ENCODE results near the gene GATA2.

The GATA2 gene

DNA sequence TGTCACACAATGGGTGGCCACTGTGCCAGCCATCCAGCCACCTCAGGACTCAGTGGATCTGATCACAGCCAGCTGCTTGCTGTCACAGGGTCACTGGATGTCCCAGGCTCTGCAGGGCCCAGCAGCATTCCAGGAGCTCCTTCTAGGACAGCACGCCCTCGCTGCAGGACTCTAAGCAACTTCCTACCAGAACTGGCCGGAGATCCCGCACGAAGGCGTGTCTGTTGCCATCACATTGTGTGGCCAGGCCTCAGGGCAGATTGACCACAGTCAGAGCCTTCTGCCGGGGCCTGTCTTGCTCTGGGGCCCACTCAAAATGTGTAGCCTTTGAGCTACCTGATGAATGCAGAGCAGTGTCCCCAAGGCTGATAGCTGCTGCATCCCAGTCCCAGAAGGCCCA lies 50.9 kb downstream of the GATA2 start:
- DNase-seq (ENCODE audit: low spot score) = no peak
- TF ChIP-seq, protein P1, sequence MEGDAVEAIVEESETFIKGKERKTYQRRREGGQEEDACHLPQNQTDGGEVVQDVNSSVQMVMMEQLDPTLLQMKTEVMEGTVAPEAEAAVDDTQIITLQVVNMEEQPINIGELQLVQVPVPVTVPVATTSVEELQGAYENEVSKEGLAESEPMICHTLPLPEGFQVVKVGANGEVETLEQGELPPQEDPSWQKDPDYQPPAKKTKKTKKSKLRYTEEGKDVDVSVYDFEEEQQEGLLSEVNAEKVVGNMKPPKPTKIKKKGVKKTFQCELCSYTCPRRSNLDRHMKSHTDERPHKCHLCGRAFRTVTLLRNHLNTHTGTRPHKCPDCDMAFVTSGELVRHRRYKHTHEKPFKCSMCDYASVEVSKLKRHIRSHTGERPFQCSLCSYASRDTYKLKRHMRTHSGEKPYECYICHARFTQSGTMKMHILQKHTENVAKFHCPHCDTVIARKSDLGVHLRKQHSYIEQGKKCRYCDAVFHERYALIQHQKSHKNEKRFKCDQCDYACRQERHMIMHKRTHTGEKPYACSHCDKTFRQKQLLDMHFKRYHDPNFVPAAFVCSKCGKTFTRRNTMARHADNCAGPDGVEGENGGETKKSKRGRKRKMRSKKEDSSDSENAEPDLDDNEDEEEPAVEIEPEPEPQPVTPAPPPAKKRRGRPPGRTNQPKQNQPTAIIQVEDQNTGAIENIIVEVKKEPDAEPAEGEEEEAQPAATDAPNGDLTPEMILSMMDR (IDR thresholded peaks at IDR 0.05; ENCODE audit: extremely low read depth, insufficient read depth, missing control alignments) = no peak
- in situ Hi-C loops (cut with MboI; ENCODE audit: low pct_unique_long_range_greater_than_20kb, low sequenced_read_pairs, unreplicated experiment) = no loop called here

DNA sequence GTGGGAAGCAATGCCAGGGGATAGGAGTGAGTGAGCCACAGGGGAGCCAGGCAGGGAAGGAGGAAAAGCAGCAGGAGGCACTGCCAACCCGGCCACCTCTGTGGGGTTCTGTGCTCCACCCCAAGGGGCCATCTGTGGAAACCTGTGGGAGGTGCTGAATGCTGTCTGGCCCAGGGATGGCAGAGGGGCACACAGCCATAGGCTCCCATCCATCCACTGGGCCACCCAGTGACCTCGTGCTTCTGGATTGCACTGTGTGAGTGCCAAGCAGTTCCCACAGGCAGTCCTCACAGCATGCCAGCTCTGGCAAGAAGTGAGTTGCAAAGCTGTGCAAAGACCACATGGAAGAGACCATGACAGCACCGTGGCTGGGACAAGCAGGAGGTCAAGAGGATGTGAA lies 53.8 kb downstream of the GATA2 start:
- in situ Hi-C loops (cut with MboI; ENCODE audit: low pct_unique_long_range_greater_than_20kb, low sequenced_read_pairs, unreplicated experiment) = no loop called here
- TF ChIP-seq, protein P1 (IDR thresholded peaks at IDR 0.05; ENCODE audit: extremely low read depth, insufficient read depth, missing control alignments) = no peak

DNA sequence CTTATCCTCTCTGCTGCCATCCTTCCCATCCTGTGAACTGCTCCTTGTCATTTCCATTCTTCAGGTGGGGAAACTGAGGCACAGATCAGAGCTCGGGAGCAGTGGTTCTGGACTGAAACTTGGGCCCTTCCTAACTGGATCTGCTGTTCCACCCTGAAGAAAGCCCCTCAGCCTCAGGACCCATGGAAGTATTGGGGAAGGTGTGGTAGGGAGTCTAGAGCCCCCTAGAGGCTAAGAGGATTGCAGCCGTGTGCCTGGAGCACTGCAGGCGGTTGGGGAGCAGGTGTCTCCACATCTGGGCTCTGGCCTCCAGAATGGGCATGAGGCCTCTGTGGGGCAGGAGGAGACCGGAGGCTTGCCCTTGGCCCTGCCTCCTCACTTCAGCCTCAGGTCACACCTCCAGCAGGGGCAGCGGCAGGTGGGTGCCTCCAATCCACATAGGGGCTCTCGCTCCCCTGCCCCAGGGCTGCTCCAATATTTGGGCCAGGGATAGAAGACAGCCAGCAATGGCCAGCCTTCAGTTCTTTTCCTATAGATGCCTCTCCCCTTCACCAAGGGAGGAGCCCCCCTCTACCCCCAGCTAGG lies 54.4 kb downstream of the GATA2 start:
- TF ChIP-seq, protein P1 (IDR thresholded peaks at IDR 0.05; ENCODE audit: extremely low read depth, insufficient read depth, missing control alignments) = peak; percentile 55
- in situ Hi-C loops (cut with MboI; ENCODE audit: low pct_unique_long_range_greater_than_20kb, low sequenced_read_pairs, unreplicated experiment) = no loop called here
- DNase-seq (ENCODE audit: low spot score) = no peak

More for the DNA sequence above, 53.8 kb downstream of the GATA2 start:
- DNase-seq (ENCODE audit: low spot score) = no peak

DNA sequence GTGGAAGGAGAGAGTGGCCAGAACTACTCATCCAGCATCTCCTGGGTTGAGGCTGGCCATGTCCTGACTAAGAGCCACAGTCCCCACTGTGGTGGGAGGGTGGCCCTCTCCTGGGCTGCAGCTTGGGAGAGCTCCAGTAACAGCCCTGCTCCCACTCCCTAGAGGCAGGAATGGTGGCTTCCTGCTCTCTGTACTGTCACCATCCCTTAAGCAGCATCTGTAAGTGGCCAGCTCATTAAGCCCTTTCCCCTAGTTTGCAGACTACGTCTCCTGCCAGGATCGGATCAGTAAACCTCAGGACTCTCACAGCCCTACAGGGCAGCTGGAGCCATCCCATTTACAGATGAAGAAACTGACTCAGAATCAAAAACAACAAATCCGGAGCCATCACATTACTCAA lies 56.8 kb downstream of the GATA2 start:
- TF ChIP-seq, protein P1 (IDR thresholded peaks at IDR 0.05; ENCODE audit: extremely low read depth, insufficient read depth, missing control alignments) = no peak
- no peak for DNase-seq (ENCODE audit: low spot score)
- in situ Hi-C loops (cut with MboI; ENCODE audit: low pct_unique_long_range_greater_than_20kb, low sequenced_read_pairs, unreplicated experiment) = no loop called here

DNA sequence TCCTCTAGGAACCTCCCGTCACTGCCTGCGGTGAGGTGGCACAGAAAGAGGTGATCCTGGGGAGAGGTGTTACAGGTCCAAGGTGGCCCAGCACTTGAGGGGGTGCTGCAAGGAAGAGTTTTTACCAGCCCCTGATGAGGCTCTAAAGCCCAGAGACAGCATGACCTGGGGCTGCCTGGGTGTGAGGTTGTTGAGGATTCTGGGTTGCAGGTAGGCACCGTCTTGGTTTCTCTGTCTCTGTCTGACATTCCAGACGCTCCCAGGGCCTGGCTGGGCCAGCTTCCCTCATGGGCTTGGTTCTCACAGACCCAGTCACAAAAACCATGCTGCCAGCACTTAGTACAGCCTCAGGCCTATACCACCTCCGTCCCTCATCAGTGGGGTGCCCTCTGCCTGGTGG lies 57.4 kb downstream of the GATA2 start:
- in situ Hi-C loops (cut with MboI; ENCODE audit: low pct_unique_long_range_greater_than_20kb, low sequenced_read_pairs, unreplicated experiment) = no loop called here
- TF ChIP-seq, protein P1 (IDR thresholded peaks at IDR 0.05; ENCODE audit: extremely low read depth, insufficient read depth, missing control alignments) = no peak

DNA sequence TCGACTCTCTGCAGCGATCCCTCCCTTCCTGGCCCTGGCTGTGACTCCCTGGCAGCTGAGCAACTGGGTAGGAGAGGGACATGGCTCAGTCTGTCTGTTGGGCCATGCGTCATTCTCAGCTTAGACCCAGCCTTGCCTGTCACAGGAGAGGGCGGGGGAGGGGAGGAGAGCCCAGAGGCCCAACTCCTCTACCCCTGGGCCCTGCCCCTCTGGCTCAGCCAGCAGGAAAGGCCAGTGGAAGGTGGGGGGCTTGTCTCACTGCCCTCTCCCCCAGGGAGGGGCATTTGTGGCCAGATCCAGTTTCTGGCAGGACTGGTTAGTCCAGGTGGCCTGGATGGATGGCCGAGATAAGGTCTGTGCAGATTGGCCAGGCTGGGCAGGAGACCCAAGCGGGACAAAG lies 57.9 kb downstream of the GATA2 start:
- DNase-seq (ENCODE audit: low spot score) = no peak
- TF ChIP-seq, protein P1 (IDR thresholded peaks at IDR 0.05; ENCODE audit: extremely low read depth, insufficient read depth, missing control alignments) = no peak
- in situ Hi-C loops (cut with MboI; ENCODE audit: low pct_unique_long_range_greater_than_20kb, low sequenced_read_pairs, unreplicated experiment) = no loop called here

More for the DNA sequence above, 57.4 kb downstream of the GATA2 start:
- no peak for DNase-seq (ENCODE audit: low spot score)

All from GM13977 (cell line).